IgD-negative memory B cell (primary cell): Measurements from ENCODE around the gene VAX1. TPM values are rescaled to one million over a fixed set of nuclear protein-coding genes. Genes with fewer than 3 reads are reported as not detected.
"Not testable (repeated sequence)": the region's sequence is repeated elsewhere in the genome, so short reads cannot be mapped to it uniquely, and the experiment has no call there.

Experiments used
- H3K27ac Mint-ChIP-seq, 3 donors: one replicate each; pipeline ENCODE4 v1.8.0; 2020 to 2022; ENCODE audit warnings: mild to moderate bottlenecking in 3 of 3, mixed read lengths in 3 of 3, moderate library complexity in 1 of 3
- H3K27me3 Mint-ChIP-seq: one replicate; pipeline ENCODE4 v1.8.0; 2021; ENCODE audit warnings: mixed read lengths
- H3K36me3 Mint-ChIP-seq: one replicate; pipeline ENCODE4 v1.8.0; 2020; ENCODE audit warnings: mild to moderate bottlenecking, mixed read lengths
- H3K4me1 Mint-ChIP-seq, 3 donors: one replicate each; pipeline ENCODE4 v1.8.0; 2020 to 2022; ENCODE audit warnings: mixed read lengths in 3 of 3, mild to moderate bottlenecking in 1 of 3
- H3K4me3 Mint-ChIP-seq, 4 donors: one replicate each; pipeline ENCODE4 v1.8.0; 2020 to 2022; ENCODE audit warnings: mild to moderate bottlenecking in 4 of 4, mixed read lengths in 4 of 4, moderate library complexity in 3 of 4
- H3K9me3 Mint-ChIP-seq, 3 donors: one replicate each; pipeline ENCODE4 v1.8.0; 2020 to 2021; ENCODE audit warnings: mixed read lengths in 3 of 3, mild to moderate bottlenecking in 1 of 3
- polyA plus RNA-seq: library from polyadenylated mRNA; unstranded; fragments of 300-500 nt; fragmentation: Illumina TruSeq; gene quantifications from one replicate; pipeline ENCODE4 v1.2.3, GENCODE V29; 2021

The VAX1 gene
- polyA plus RNA-seq: not detected

- Mint-ChIP-seq H3K4me3 (peak within 1 kb of the TSS in 1 of 4 donors; percentile 74), H3K9me3 (peaks cover 0 to 8% (median 0%) of the 10 kb centered on the region in 3 donors), H3K27me3 (peaks cover 63% of the 10 kb centered on the region), H3K27ac (peak within 1 kb of the TSS in 2 of 3 donors; percentile 59 to 85), H3K36me3 (no peaks in the 10 kb centered on the region), H3K4me1 (peaks cover 3 to 4% (median 4%) of the 10 kb centered on the region in 3 donors)
Observed at GRCh38 chr10:117137911-117138642, at the start of gene VAX1. TSS of gene VAX1 (minus strand) at chr10:117138270. CDS start at chr10:117138056, 214 bp downstream.

DNA sequence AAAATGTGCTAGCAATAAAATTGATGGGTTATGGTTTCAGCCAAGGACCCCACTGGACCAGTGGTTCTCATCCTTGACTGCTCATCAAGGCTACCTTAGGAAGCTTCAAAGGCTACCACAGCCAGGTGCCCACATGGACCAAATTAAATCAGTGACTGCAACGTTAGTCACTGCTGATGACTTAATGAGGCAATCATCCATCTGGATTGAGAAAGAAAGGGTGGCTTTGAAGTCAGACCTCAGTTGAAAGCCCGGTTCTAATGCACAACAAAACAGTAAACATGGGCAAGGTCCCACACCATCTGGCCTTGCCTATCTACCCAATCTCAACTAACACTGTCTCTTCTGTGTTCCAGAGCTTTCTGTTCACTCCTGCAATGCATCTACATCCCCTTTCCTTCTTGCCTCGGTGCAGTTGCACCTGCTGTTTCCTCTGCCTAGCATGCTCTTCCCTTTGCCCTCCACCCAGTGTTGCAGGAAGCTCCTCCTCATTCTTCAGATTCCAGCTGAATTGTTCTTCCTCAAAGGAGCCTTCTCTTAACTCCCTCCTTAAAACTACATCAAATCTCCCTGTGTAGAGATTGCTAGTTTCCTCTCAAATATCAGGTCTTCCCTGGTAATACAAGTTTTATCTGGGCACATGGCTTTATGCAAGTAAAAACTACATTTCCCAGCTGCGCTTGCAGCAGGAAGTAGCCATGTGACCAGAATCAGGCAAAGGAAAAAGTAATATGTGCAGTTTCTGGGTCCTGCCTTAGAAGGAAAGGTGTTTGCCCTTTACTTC lies 49.0 kb upstream of the VAX1 start:
- no peaks in the 10 kb centered on the region for H3K36me3 Mint-ChIP-seq
- H3K4me3 Mint-ChIP-seq: peak overlapping the region in 1 of 4 donors; percentile 30
- H3K27ac Mint-ChIP-seq: no peak overlapping the region
- peaks cover 4 to 14% (median 5%) of the 10 kb centered on the region in 3 donors for H3K9me3 Mint-ChIP-seq
- peaks cover 2% of the 10 kb centered on the region for H3K27me3 Mint-ChIP-seq
- peaks cover 0 to 1% (median 0%) of the 10 kb centered on the region in 3 donors for H3K4me1 Mint-ChIP-seq

GRCh38 chr10:117185817-117186216 lies 47.7 kb upstream of the VAX1 start:
- Mint-ChIP-seq H3K9me3 (peaks cover 4 to 14% (median 5%) of the 10 kb centered on the region in 3 donors), H3K4me3 (peak overlapping the region in 1 of 4 donors; percentile 43)
- H3K36me3 Mint-ChIP-seq, H3K27me3 Mint-ChIP-seq, H3K27ac Mint-ChIP-seq, H3K4me1 Mint-ChIP-seq: not testable (repeated sequence)

DNA sequence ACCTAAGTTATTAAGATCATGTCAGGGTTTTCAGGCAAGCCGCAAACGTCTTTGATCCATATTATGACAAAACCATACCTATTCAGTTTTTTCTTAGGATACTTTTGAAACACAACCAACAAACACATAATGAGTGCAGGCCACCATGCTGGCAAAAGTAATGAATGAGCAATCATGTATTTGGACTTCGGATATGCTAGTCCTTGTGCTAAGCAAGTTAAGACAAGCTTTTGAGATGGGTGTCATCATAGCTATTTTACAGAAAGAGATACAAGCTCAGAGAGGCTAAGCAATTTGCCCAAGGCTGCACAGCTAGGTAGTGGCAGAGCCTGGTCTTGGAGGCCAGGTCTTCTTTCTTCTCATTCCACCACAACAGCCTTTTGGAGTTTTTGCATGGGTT lies 46.8 kb upstream of the VAX1 start:
- Mint-ChIP-seq H3K4me3 (no peak overlapping the region), H3K9me3 (peaks cover 4 to 13% (median 4%) of the 10 kb centered on the region in 3 donors), H3K36me3 (no peaks in the 10 kb centered on the region), H3K27ac (no peak overlapping the region), H3K4me1 (peaks cover 0 to 1% (median 0%) of the 10 kb centered on the region in 3 donors), H3K27me3 (peaks cover 2% of the 10 kb centered on the region)

- H3K4me1 Mint-ChIP-seq: peaks cover 0 to 1% (median 0%) of the 10 kb centered on the region in 3 donors
- no peaks in the 10 kb centered on the region for H3K36me3 Mint-ChIP-seq
- no peak overlapping the region for H3K27ac Mint-ChIP-seq
- no peak overlapping the region for H3K4me3 Mint-ChIP-seq
- peaks cover 1 to 10% (median 4%) of the 10 kb centered on the region in 3 donors for H3K9me3 Mint-ChIP-seq
- H3K27me3 Mint-ChIP-seq: peaks cover 3% of the 10 kb centered on the region
Observed at GRCh38 chr10:117184296-117184695, 46.2 kb upstream of the VAX1 start.

- Mint-ChIP-seq H3K9me3 (no peaks in the 10 kb centered on the region), H3K4me1 (peaks cover 10 to 14% (median 12%) of the 10 kb centered on the region in 3 donors), H3K36me3 (no peaks in the 10 kb centered on the region), H3K27me3 (peaks cover 13% of the 10 kb centered on the region), H3K4me3 (peak overlapping the region in 1 of 4 donors; percentile 25), H3K27ac (no peak overlapping the region)
Observed at GRCh38 chr10:117178190-117178589, 40.1 kb upstream of the VAX1 start.

DNA sequence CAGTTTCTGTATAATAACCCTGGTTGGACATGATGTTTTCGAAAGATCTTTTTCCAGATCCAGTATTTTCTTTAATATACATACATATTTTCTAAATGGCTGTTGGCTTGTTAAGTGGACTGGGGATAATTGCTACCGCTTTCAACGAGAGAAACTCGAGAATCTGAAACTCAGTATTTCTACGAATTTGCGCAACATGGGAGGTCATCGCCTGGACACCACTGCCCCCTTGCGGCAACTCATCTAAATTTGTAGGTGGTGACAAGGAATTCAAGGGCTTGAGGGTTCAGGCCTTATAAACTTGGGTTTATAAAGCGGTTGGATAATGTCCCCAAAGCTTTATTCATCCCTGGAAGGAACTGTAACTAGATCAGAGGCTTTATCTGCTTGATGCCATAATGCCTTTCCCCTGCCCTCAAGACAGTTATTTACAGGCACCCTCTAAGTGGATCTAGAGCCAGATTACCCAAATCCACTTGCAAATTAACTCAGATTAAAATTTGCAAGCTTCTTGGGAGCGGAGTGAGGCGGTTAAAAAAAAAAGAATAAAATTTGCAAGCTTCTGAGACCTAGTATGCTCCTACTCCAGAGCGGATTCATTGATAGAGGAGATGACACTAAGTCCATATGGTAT lies 37.9 kb upstream of the VAX1 start:
- H3K36me3 Mint-ChIP-seq: no peaks in the 10 kb centered on the region
- peaks cover 10 to 14% (median 12%) of the 10 kb centered on the region in 3 donors for H3K4me1 Mint-ChIP-seq
- H3K4me3 Mint-ChIP-seq: peak overlapping the region; percentile 81 to 96 (median 91)
- no peak overlapping the region for H3K27ac Mint-ChIP-seq
- peaks cover 19% of the 10 kb centered on the region for H3K27me3 Mint-ChIP-seq
- no peaks in the 10 kb centered on the region for H3K9me3 Mint-ChIP-seq

GRCh38 chr10:117175215-117175900 lies 37.3 kb upstream of the VAX1 start:
- H3K4me1 Mint-ChIP-seq: peaks cover 10 to 14% (median 12%) of the 10 kb centered on the region in 3 donors
- no peak overlapping the region for H3K27ac Mint-ChIP-seq
- H3K27me3 Mint-ChIP-seq: peaks cover 22% of the 10 kb centered on the region
- H3K9me3 Mint-ChIP-seq: no peaks in the 10 kb centered on the region
- peak overlapping the region; percentile 81 to 96 (median 91) for H3K4me3 Mint-ChIP-seq
- no peaks in the 10 kb centered on the region for H3K36me3 Mint-ChIP-seq

DNA sequence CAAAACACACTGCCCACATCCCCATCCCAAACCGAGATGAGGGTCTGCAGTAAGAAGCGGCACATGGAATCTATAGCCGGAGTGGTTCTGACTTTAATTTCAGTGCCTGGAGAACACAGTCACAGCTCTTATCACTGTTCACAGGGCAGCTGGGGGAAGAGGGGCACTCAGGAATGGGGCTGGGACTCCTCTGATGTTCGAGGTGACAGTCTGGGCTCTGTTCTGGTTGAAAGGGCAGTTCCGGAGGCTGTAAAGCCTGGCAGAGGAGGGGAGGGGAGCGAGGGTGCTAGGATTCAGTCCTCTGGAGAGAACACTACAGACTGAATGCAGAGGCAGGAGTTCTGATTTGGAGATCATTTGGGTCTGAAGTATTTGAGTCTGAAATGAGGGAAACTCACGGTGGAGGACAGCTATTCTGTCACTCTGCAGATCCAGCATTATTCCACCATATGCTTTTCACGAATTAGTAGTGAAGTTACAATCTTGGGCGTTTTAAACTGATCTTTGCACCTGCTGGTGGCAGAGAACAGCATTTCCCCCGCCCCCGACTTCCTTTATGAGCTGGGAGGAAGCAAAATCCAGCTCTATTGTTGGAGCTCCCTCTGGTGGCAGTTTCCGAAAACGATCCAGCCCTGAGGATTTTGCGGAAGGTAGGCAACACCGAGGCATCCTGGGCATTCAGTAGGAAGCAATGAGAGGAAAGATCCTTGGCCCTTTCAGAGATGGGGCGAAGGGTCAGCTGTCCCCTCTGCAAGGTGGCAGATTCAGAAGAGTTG lies 36.6 kb upstream of the VAX1 start:
- Mint-ChIP-seq H3K27me3 (peaks cover 25% of the 10 kb centered on the region), H3K4me3 (peak overlapping the region; percentile 81 to 96 (median 91)), H3K4me1 (peaks cover 10 to 14% (median 12%) of the 10 kb centered on the region in 3 donors), H3K9me3 (no peaks in the 10 kb centered on the region), H3K36me3 (no peaks in the 10 kb centered on the region), H3K27ac (peak overlapping the region in 2 of 3 donors; percentile 16 to 23)

- H3K4me3 Mint-ChIP-seq: no peak overlapping the region
- H3K27me3 Mint-ChIP-seq: peaks cover 52% of the 10 kb centered on the region
- H3K27ac Mint-ChIP-seq: no peak overlapping the region
- H3K36me3 Mint-ChIP-seq: no peaks in the 10 kb centered on the region
- peaks cover 6 to 16% (median 8%) of the 10 kb centered on the region in 3 donors for H3K4me1 Mint-ChIP-seq
- H3K9me3 Mint-ChIP-seq: no peaks in the 10 kb centered on the region
Observed at GRCh38 chr10:117170244-117170643, 32.2 kb upstream of the VAX1 start.

GRCh38 chr10:117169480-117169879 lies 31.4 kb upstream of the VAX1 start:
- Mint-ChIP-seq H3K27me3 (peaks cover 54% of the 10 kb centered on the region), H3K4me3 (peak overlapping the region in 1 of 4 donors; percentile 9), H3K9me3 (no peaks in the 10 kb centered on the region), H3K27ac (peak overlapping the region in 2 of 3 donors; percentile 8), H3K36me3 (no peaks in the 10 kb centered on the region), H3K4me1 (peaks cover 3 to 15% (median 5%) of the 10 kb centered on the region in 3 donors)

DNA sequence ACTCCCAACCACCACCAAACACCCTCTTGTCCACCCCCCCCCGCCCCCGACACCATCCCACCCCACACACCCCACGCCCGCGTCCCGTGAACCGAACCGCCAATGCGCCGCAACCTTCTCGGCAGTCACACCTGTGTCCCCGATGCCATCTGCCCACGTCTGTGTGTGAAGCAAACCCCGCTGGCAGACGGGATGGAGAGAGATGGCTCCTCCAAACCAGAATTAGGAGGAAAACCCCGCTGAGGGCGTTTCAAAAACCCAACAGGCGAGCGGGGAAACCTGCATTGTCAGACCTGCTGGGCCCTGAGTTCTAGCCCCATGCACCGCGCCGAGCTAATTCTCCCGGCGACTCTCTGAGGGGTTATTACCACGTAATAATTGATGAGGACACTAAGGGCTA lies 30.7 kb upstream of the VAX1 start:
- Mint-ChIP-seq H3K36me3 (no peaks in the 10 kb centered on the region), H3K27ac (peak overlapping the region in 2 of 3 donors; percentile 8 to 89), H3K4me3 (peak overlapping the region in 1 of 4 donors; percentile 70), H3K9me3 (peaks cover 0 to 1% (median 0%) of the 10 kb centered on the region in 3 donors), H3K4me1 (peaks cover 4 to 16% (median 5%) of the 10 kb centered on the region in 3 donors), H3K27me3 (peaks cover 58% of the 10 kb centered on the region)

- peaks cover 4 to 16% (median 5%) of the 10 kb centered on the region in 3 donors for H3K4me1 Mint-ChIP-seq
- H3K9me3 Mint-ChIP-seq: peaks cover 0 to 1% (median 0%) of the 10 kb centered on the region in 3 donors
- peak overlapping the region in 3 of 4 donors; percentile 5 to 86 (median 62) for H3K4me3 Mint-ChIP-seq
Observed at GRCh38 chr10:117167789-117168674, 30.0 kb upstream of the VAX1 start.

More at GRCh38 chr10:117167789-117168674, 30.0 kb upstream of the VAX1 start:
- Mint-ChIP-seq H3K27ac (peak overlapping the region in 1 of 3 donors; percentile 31), H3K36me3 (no peaks in the 10 kb centered on the region), H3K27me3 (peaks cover 58% of the 10 kb centered on the region)
